Dendritic cell treated with granulocyte-macrophage colony-stimulating factor and Interleukin-4, amounts not matched to agents 40 ng/mL and 50 ng/mL, for 4 days (primary cell): ENCODE measurements around the gene MED9.

Experiments
- H3K27ac Mint-ChIP-seq: one replicate; pipeline ENCODE4 v1.8.0; 2022; ENCODE audit warnings: mild to moderate bottlenecking, mixed read lengths
- H3K27me3 Mint-ChIP-seq: one replicate; pipeline ENCODE4 v1.8.0; 2022; ENCODE audit warnings: mild to moderate bottlenecking, mixed read lengths
- H3K36me3 Mint-ChIP-seq: one replicate; pipeline ENCODE4 v1.8.0; 2022; ENCODE audit warnings: low read depth, mixed read lengths
- H3K4me1 Mint-ChIP-seq: one replicate; pipeline ENCODE4 v1.8.0; 2022; ENCODE audit warnings: low read depth, mixed read lengths
- H3K4me3 Mint-ChIP-seq: one replicate; pipeline ENCODE4 v1.8.0; 2022; ENCODE audit warnings: mild to moderate bottlenecking, moderate library complexity, mixed read lengths
- H3K9me3 Mint-ChIP-seq: one replicate; pipeline ENCODE4 v1.8.0; 2022; ENCODE audit warnings: mixed read lengths
- intact Hi-C: fragments of 100-400 bp; cut with micrococcal nuclease; formaldehyde crosslinking; loops from one replicate; pipeline ENCODE4 v1.15.0; 2022

Gene MED9

GRCh38 chr17:17527534-17527933, 50.7 kb downstream of the MED9 start:
- intact Hi-C loops = no loop called here
- Mint-ChIP-seq H3K4me3 (no peak overlapping the region), H3K27ac (no peak overlapping the region), H3K4me1 (no peaks in the 10 kb centered on the region), H3K27me3 (no peaks in the 10 kb centered on the region), H3K9me3 (no peaks in the 10 kb centered on the region), H3K36me3 (no peaks in the 10 kb centered on the region)

GRCh38 chr17:17527956-17528500, 51.2 kb downstream of the MED9 start:
- Mint-ChIP-seq H3K27me3 (no peaks in the 10 kb centered on the region), H3K27ac (no peak overlapping the region), H3K9me3 (no peaks in the 10 kb centered on the region), H3K36me3 (no peaks in the 10 kb centered on the region), H3K4me1 (no peaks in the 10 kb centered on the region), H3K4me3 (no peak overlapping the region)
- intact Hi-C loops = no loop called here

GRCh38 chr17:17528696-17529652, 52.2 kb downstream of the MED9 start:
- Mint-ChIP-seq H3K27ac (no peak overlapping the region), H3K36me3 (no peaks in the 10 kb centered on the region), H3K4me3 (no peak overlapping the region), H3K4me1 (no peaks in the 10 kb centered on the region), H3K27me3 (no peaks in the 10 kb centered on the region), H3K9me3 (no peaks in the 10 kb centered on the region)
- intact Hi-C loops = no loop called here

GRCh38 chr17:17531156-17531555, 54.4 kb downstream of the MED9 start:
- Mint-ChIP-seq H3K27me3 (no peaks in the 10 kb centered on the region), H3K27ac (no peak overlapping the region), H3K36me3 (no peaks in the 10 kb centered on the region), H3K4me3 (no peak overlapping the region), H3K4me1 (no peaks in the 10 kb centered on the region), H3K9me3 (no peaks in the 10 kb centered on the region)
- intact Hi-C loops = no loop called here

- no peaks in the 10 kb centered on the region for H3K4me1 Mint-ChIP-seq
- H3K27ac Mint-ChIP-seq = no peak overlapping the region
- intact Hi-C loops = no loop called here
- H3K27me3 Mint-ChIP-seq = no peaks in the 10 kb centered on the region
- no peaks in the 10 kb centered on the region for H3K9me3 Mint-ChIP-seq
- no peaks in the 10 kb centered on the region for H3K36me3 Mint-ChIP-seq
- H3K4me3 Mint-ChIP-seq = no peak overlapping the region
Measured at GRCh38 chr17:17532991-17533390, 56.2 kb downstream of the MED9 start.

GRCh38 chr17:17533901-17534441, 57.2 kb downstream of the MED9 start:
- H3K36me3 Mint-ChIP-seq = no peaks in the 10 kb centered on the region
- H3K4me1 Mint-ChIP-seq = no peaks in the 10 kb centered on the region
- no peak overlapping the region for H3K4me3 Mint-ChIP-seq
- H3K9me3 Mint-ChIP-seq = no peaks in the 10 kb centered on the region
- intact Hi-C loops = no loop called here
- H3K27ac Mint-ChIP-seq = no peak overlapping the region
- H3K27me3 Mint-ChIP-seq = no peaks in the 10 kb centered on the region

GRCh38 chr17:17535957-17536356, 59.2 kb downstream of the MED9 start:
- no peaks in the 10 kb centered on the region for H3K27me3 Mint-ChIP-seq
- H3K36me3 Mint-ChIP-seq = no peaks in the 10 kb centered on the region
- H3K4me1 Mint-ChIP-seq = no peaks in the 10 kb centered on the region
- no peaks in the 10 kb centered on the region for H3K9me3 Mint-ChIP-seq
- H3K27ac Mint-ChIP-seq = no peak overlapping the region
- no peak overlapping the region for H3K4me3 Mint-ChIP-seq
- intact Hi-C loops = no loop called here

- Mint-ChIP-seq H3K36me3 (no peaks in the 10 kb centered on the region), H3K27ac (no peak overlapping the region), H3K9me3 (no peaks in the 10 kb centered on the region), H3K4me3 (no peak overlapping the region), H3K27me3 (no peaks in the 10 kb centered on the region), H3K4me1 (no peaks in the 10 kb centered on the region)
- intact Hi-C loops = no loop called here
Measured at GRCh38 chr17:17536702-17537101, 59.9 kb downstream of the MED9 start.

- Mint-ChIP-seq H3K27ac (no peak overlapping the region), H3K4me1 (no peaks in the 10 kb centered on the region), H3K36me3 (no peaks in the 10 kb centered on the region), H3K4me3 (no peak overlapping the region), H3K27me3 (no peaks in the 10 kb centered on the region), H3K9me3 (no peaks in the 10 kb centered on the region)
- intact Hi-C loops = no loop called here
Measured at GRCh38 chr17:17537311-17538099, 60.7 kb downstream of the MED9 start.

GRCh38 chr17:17538417-17539391, 61.9 kb downstream of the MED9 start:
- no peaks in the 10 kb centered on the region for H3K9me3 Mint-ChIP-seq
- no peak overlapping the region for H3K27ac Mint-ChIP-seq
- no peak overlapping the region for H3K4me3 Mint-ChIP-seq
- no peaks in the 10 kb centered on the region for H3K4me1 Mint-ChIP-seq
- H3K36me3 Mint-ChIP-seq = no peaks in the 10 kb centered on the region
- no peaks in the 10 kb centered on the region for H3K27me3 Mint-ChIP-seq
- intact Hi-C loops = no loop called here

- no peak overlapping the region for H3K27ac Mint-ChIP-seq
- H3K4me1 Mint-ChIP-seq = no peaks in the 10 kb centered on the region
- no peaks in the 10 kb centered on the region for H3K9me3 Mint-ChIP-seq
- no peaks in the 10 kb centered on the region for H3K27me3 Mint-ChIP-seq
- intact Hi-C loops = no loop called here
- H3K4me3 Mint-ChIP-seq = no peak overlapping the region
- H3K36me3 Mint-ChIP-seq = no peaks in the 10 kb centered on the region
Measured at GRCh38 chr17:17539591-17539990, 62.8 kb downstream of the MED9 start.

- intact Hi-C loops = no loop called here
- Mint-ChIP-seq H3K27me3 (no peaks in the 10 kb centered on the region), H3K36me3 (no peaks in the 10 kb centered on the region), H3K4me1 (no peaks in the 10 kb centered on the region), H3K4me3 (no peak overlapping the region), H3K9me3 (no peaks in the 10 kb centered on the region), H3K27ac (no peak overlapping the region)
Measured at GRCh38 chr17:17540278-17540906, 63.6 kb downstream of the MED9 start.
